Medulla oblongata (tissue), 1 donor: ENCODE measurements around the gene RGS21.

Source experiments
- DNase-seq: peaks from one replicate; pipeline ENCODE4 v3.0.0-alpha.2; 2015; ENCODE audit errors: extremely low spot score

The RGS21 gene

GRCh38 chr1:192378878-192379277 lies 62.1 kb downstream of the RGS21 start:
- DNase-seq = no peak

- no peak for DNase-seq
These were observed 62.8 kb downstream of the RGS21 start for GRCh38 chr1:192379554-192379953.

- no peak for DNase-seq
These were observed 66.0 kb downstream of the RGS21 start for GRCh38 chr1:192382758-192383157.

- no peak for DNase-seq
These were observed 69.4 kb downstream of the RGS21 start for GRCh38 chr1:192386051-192386650.

- DNase-seq = no peak
These were observed 78.4 kb downstream of the RGS21 start for GRCh38 chr1:192395211-192395610.

GRCh38 chr1:192395895-192396294 lies 79.1 kb downstream of the RGS21 start:
- no peak for DNase-seq

- no peak for DNase-seq
These were observed 82.4 kb downstream of the RGS21 start for GRCh38 chr1:192399161-192399560.

- no peak for DNase-seq
These were observed 85.0 kb downstream of the RGS21 start for GRCh38 chr1:192401825-192402224.

- no peak for DNase-seq
These were observed 85.8 kb downstream of the RGS21 start for GRCh38 chr1:192402571-192402970.

GRCh38 chr1:192407206-192407605 lies 90.4 kb downstream of the RGS21 start:
- no peak for DNase-seq
